ENCODE data around the gene GPR173.

GRCh38 chrX:53125506-53125905, 76.9 kb downstream of the GPR173 start:
- no peak for TF ChIP-seq TAF1 (IDR thresholded peaks at IDR 0.05; ENCODE audit: low read depth, low read length)
- TF ChIP-seq YY1 (IDR thresholded peaks at IDR 0.05; ENCODE audit: low read depth, low read length) = no peak
- no peak for TF ChIP-seq MAX (IDR thresholded peaks at IDR 0.05)
- TF ChIP-seq POLR2A (IDR thresholded peaks at IDR 0.05; ENCODE audit: control extremely low read depth in 1 of 2, low read depth in 2 of 2, low read length in 2 of 2) = no peak
- TF ChIP-seq POLR2AphosphoS5 (IDR thresholded peaks at IDR 0.05; ENCODE audit: low read depth, low read length) = no peak
- TF ChIP-seq HDAC6 (IDR thresholded peaks at IDR 0.05; ENCODE audit: low read depth, low read length) = no peak
- no peak for TF ChIP-seq CTCF (IDR thresholded peaks at IDR 0.05; ENCODE audit: control extremely low read depth in 1 of 3, insufficient read depth in 1 of 3, low read depth in 1 of 3, low read length in 3 of 3)
- no peak for TF ChIP-seq JUND (IDR thresholded peaks at IDR 0.05; ENCODE audit: low read length)
- no peak for TF ChIP-seq JUN (IDR thresholded peaks at IDR 0.05; ENCODE audit: low read depth, low read length)
- TF ChIP-seq RAD21 (IDR thresholded peaks at IDR 0.05 in 1 of 2, conservative IDR thresholded peaks at IDR 0.05 in 1 of 2; ENCODE audit: low read depth in 2 of 2, low read length in 2 of 2) = no peak
- TF ChIP-seq SRF (IDR thresholded peaks at IDR 0.05; ENCODE audit: low read depth, low read length) = no peak
- TF ChIP-seq EP300 (IDR thresholded peaks at IDR 0.05; ENCODE audit: borderline replicate concordance in 1 of 2, low read depth in 2 of 2, low read length in 2 of 2) = no peak
- TF ChIP-seq SUZ12 (IDR thresholded peaks at IDR 0.05; ENCODE audit: low read length) = no peak
